Activated T-cell treated with anti-CD3 and anti-CD28 coated beads for 1 hour (primary cell): ENCODE measurements around the gene BRSK2.

Experiments
- DNase-seq: peaks from one replicate; pipeline ENCODE4 v3.0.0-alpha.2; 2020; ENCODE audit warnings: low read depth

The BRSK2 gene

GRCh38 chr11:1437500-1437899 is 47.8 kb downstream of the BRSK2 start:
- no peak for DNase-seq

GRCh38 chr11:1438261-1438966 is 48.7 kb downstream of the BRSK2 start:
- no peak for DNase-seq

GRCh38 chr11:1438967-1439330 is 49.2 kb downstream of the BRSK2 start:
- no peak for DNase-seq

- no peak for DNase-seq
Observed at GRCh38 chr11:1439341-1439740, 49.6 kb downstream of the BRSK2 start.

- no peak for DNase-seq
Observed at GRCh38 chr11:1440066-1440465, 50.3 kb downstream of the BRSK2 start.

- DNase-seq: no peak
Observed at GRCh38 chr11:1440496-1440895, 50.8 kb downstream of the BRSK2 start.

GRCh38 chr11:1442163-1442562 is 52.4 kb downstream of the BRSK2 start:
- no peak for DNase-seq

- DNase-seq: no peak
Observed at GRCh38 chr11:1442807-1443366, 53.2 kb downstream of the BRSK2 start.

- DNase-seq: no peak
Observed at GRCh38 chr11:1443737-1444136, 54.0 kb downstream of the BRSK2 start.

- DNase-seq: no peak
Observed at GRCh38 chr11:1444321-1444720, 54.6 kb downstream of the BRSK2 start.

- no peak for DNase-seq
Observed at GRCh38 chr11:1444823-1445422, 55.2 kb downstream of the BRSK2 start.

- DNase-seq: no peak
Observed at GRCh38 chr11:1445741-1446445, 56.2 kb downstream of the BRSK2 start.

GRCh38 chr11:1446623-1447022 is 56.9 kb downstream of the BRSK2 start:
- DNase-seq: no peak

GRCh38 chr11:1447845-1448825 is 58.4 kb downstream of the BRSK2 start:
- DNase-seq: no peak

- no peak for DNase-seq
Observed at GRCh38 chr11:1448882-1449281, 59.1 kb downstream of the BRSK2 start.

- DNase-seq: no peak
Observed at GRCh38 chr11:1449490-1450243, 59.9 kb downstream of the BRSK2 start.

GRCh38 chr11:1450344-1450875 is 60.7 kb downstream of the BRSK2 start:
- DNase-seq: no peak

- no peak for DNase-seq
Observed at GRCh38 chr11:1450949-1451710, 61.4 kb downstream of the BRSK2 start.

- no peak for DNase-seq
Observed at GRCh38 chr11:1451781-1452470, 62.2 kb downstream of the BRSK2 start.
